ENCODE measurements around the gene PWP1.
"Not testable (repeated sequence)": the region's sequence is repeated elsewhere in the genome, so short reads cannot be mapped to it uniquely, and the experiment has no call there.

Gene PWP1

DNA sequence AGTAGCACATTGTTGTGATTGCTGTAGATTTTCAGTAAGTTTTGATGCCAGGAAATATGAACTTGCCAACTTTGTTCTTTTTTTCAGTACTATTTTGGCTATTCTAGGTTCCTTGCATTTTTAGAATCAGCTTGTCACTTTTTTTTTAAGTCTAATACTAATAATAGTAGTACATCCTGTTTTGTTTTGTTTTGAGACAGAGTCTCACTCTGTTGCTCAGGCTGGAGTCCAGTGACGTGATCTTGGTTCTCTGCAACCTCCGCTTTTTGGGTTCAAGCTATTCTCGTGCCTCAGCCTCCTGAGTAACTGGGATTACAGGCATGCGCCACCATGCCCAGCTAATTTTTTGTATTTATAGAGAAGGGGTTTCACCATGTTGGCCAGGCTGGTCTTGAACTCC, 16.5 kb downstream of the PWP1 start:
- TF ChIP-seq CTCF (IDR thresholded peaks at IDR 0.05; ENCODE audit: insufficient read depth, low read depth, low read length, missing control alignments): no peak
- no peak for DNase-seq (ENCODE audit: low read depth)
- no peak overlapping the region for H3K4me3 ChIP-seq (ENCODE audit: low read length)

DNA sequence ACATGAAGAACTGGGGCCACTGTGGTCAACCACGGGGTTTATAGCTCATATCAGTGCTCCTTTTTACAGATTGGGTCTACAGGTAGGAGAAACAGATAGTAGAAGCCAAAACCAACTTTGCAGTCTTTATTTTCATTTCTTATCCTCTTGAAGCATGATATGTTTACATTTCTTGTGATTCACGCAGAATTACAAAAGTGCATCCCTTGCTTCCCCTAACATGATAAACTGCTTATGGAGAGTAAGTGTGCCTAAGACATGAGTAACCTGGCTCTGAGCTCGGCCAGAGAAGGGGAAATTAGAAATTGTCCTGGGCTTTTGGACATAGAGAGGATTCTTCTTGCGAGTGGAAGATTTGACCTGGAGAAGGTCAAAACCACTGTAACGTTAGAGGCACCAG, 18.4 kb downstream of the PWP1 start:
- H3K4me3 ChIP-seq (ENCODE audit: low read length): no peak overlapping the region
- DNase-seq (ENCODE audit: low read depth): peak; percentile 50
- no peak for TF ChIP-seq CTCF (IDR thresholded peaks at IDR 0.05; ENCODE audit: insufficient read depth, low read depth, low read length, missing control alignments)

- not testable (repeated sequence) for H3K4me3 ChIP-seq (ENCODE audit: low read length); DNase-seq (ENCODE audit: low read depth)
Observed at GRCh38 chr12:107705522-107705921, 19.9 kb downstream of the PWP1 start.

DNA sequence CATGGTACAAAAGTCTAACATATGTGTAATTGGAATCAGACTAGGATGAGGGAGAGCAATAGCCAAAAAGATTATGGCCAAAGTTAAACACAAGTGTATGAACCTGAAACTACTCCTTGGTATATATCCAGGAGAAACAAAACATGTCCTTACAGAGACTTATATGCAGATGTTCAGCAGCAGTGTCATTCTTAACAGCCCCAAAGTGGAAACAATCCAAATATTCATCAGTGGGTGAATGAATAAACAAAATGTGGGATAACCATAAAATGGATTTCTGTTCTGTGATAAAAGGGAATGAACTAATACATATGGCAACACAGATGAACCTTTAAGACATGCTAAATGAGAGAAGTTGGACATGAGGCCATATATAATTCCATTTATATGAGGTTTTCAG, 30.2 kb downstream of the PWP1 start:
- no peak overlapping the region for H3K4me3 ChIP-seq (ENCODE audit: low read length)
- TF ChIP-seq CTCF (IDR thresholded peaks at IDR 0.05; ENCODE audit: insufficient read depth, low read depth, low read length, missing control alignments): no peak
- DNase-seq (ENCODE audit: low read depth): no peak

DNA sequence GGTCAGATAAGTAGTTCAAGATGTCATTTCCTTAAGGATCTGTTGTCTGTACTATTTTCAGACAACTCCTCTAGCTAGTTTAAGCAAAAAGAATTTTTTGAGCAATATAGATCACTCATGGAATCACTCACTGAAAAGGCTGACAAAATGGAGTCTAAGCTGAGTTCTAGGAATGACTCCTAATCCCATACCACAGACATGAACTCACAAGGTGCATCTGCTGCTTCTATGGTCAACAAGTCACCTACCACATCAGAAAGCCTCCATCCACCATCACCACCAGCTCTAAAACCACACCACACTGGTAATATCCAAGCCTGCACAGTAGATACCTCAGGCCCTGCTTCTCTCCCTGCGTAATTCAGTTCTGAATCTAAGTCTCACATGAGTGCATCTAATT, 33.0 kb downstream of the PWP1 start:
- TF ChIP-seq CTCF (IDR thresholded peaks at IDR 0.05; ENCODE audit: insufficient read depth, low read depth, low read length, missing control alignments): no peak
- H3K4me3 ChIP-seq (ENCODE audit: low read length): no peak overlapping the region
- DNase-seq (ENCODE audit: low read depth): no peak

- H3K4me3 ChIP-seq (ENCODE audit: low read length); DNase-seq (ENCODE audit: low read depth): not testable (repeated sequence)
Observed at GRCh38 chr12:107727327-107727726, 41.7 kb downstream of the PWP1 start.

GRCh38 chr12:107727742-107728141, 42.1 kb downstream of the PWP1 start:
- not testable (repeated sequence) for DNase-seq (ENCODE audit: low read depth); H3K4me3 ChIP-seq (ENCODE audit: low read length)

DNA sequence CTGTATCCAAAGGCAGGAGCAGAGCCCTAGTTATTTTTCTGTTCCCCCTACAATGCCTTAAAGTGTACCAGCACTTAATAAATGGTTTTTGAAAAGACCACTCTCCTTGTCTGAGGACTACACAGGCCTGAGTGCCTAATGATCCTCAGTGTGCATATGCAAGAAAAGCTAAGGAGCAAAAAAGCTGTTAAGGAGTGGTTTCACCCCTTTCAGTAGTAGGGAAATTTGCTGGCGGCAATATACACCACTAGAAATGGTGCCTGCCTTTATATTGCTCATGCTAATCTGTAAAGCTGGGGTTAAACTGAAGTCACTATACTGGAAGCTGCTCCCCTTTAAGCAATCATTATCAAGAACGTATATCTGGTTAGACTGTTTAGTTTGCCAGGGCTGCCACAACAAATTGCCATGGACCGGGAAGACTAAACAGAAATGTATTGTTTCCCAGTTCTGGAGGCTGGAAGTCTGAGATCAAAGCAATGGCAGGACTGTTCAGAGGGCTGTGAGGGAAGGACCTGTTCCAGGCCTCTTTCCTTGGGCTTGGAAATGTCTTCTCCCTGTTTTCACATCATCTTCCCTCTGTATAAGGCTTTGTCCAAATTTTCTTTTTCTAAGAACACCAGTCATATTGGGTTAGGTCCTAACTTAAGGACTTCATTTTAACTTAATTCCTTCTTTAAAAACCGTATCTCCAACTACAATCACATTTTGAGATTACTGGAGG, 45.2 kb downstream of the PWP1 start:
- DNase-seq (ENCODE audit: low read depth): no peak
- no peak for TF ChIP-seq CTCF (IDR thresholded peaks at IDR 0.05; ENCODE audit: insufficient read depth, low read depth, low read length, missing control alignments)
- H3K4me3 ChIP-seq (ENCODE audit: low read length): no peak overlapping the region

- no peak for TF ChIP-seq CTCF (IDR thresholded peaks at IDR 0.05; ENCODE audit: insufficient read depth, low read depth, low read length, missing control alignments)
- no peak overlapping the region for H3K4me3 ChIP-seq (ENCODE audit: low read length)
- DNase-seq (ENCODE audit: low read depth): peak; percentile 62
Observed at GRCh38 chr12:107731366-107731765, 45.8 kb downstream of the PWP1 start.
